Measurements from ENCODE around the gene MCCC1.
"Not testable (repeated sequence)": the region's sequence is repeated elsewhere in the genome, so short reads cannot be mapped to it uniquely, and the experiment has no call there.

Gene MCCC1

GRCh38 chr3:183099026-183099837 lies at the start of gene MCCC1:
Gene MCCC1 (minus strand): TSS chr3:183099496. CDS start chr3:183099440, 56 bp downstream.
- DNase-seq (ENCODE audit: low spot score), result peak; percentile 97

GRCh38 chr3:183148056-183148455 lies 48.8 kb upstream of the MCCC1 start:
- DNase-seq (ENCODE audit: low spot score), result no peak

GRCh38 chr3:183144363-183144762 lies 45.1 kb upstream of the MCCC1 start:
- DNase-seq (ENCODE audit: low spot score), result no peak

- no peak for DNase-seq (ENCODE audit: low spot score)
These were observed 42.9 kb upstream of the MCCC1 start for GRCh38 chr3:183142199-183142598.

- no peak for DNase-seq (ENCODE audit: low spot score)
These were observed 35.5 kb upstream of the MCCC1 start for GRCh38 chr3:183134844-183135243.

- no peak for DNase-seq (ENCODE audit: low spot score)
These were observed 33.1 kb upstream of the MCCC1 start for GRCh38 chr3:183132409-183132808.

GRCh38 chr3:183131735-183132134 lies 32.4 kb upstream of the MCCC1 start:
- no peak for DNase-seq (ENCODE audit: low spot score)

- DNase-seq (ENCODE audit: low spot score), result no peak
These were observed 32.0 kb upstream of the MCCC1 start for GRCh38 chr3:183131186-183131725.

- no peak for DNase-seq (ENCODE audit: low spot score)
These were observed 29.9 kb upstream of the MCCC1 start for GRCh38 chr3:183129243-183129642.

GRCh38 chr3:183128709-183129108 lies 29.4 kb upstream of the MCCC1 start:
- DNase-seq (ENCODE audit: low spot score), result no peak

- no peak for DNase-seq (ENCODE audit: low spot score)
These were observed 24.6 kb upstream of the MCCC1 start for GRCh38 chr3:183123891-183124290.

GRCh38 chr3:183122257-183122932 lies 23.1 kb upstream of the MCCC1 start:
- DNase-seq (ENCODE audit: low spot score), result peak; percentile 66

GRCh38 chr3:183120538-183121215 lies 21.4 kb upstream of the MCCC1 start:
- DNase-seq (ENCODE audit: low spot score), result no peak

- no peak for DNase-seq (ENCODE audit: low spot score)
These were observed 17.8 kb upstream of the MCCC1 start for GRCh38 chr3:183117056-183117455.

GRCh38 chr3:183116025-183116614 lies 16.8 kb upstream of the MCCC1 start:
- peak; percentile 96 for DNase-seq (ENCODE audit: low spot score)

GRCh38 chr3:183114384-183115178 lies 15.3 kb upstream of the MCCC1 start:
- DNase-seq (ENCODE audit: low spot score), result no peak

- not testable (repeated sequence) for DNase-seq (ENCODE audit: low spot score)
These were observed 10.6 kb upstream of the MCCC1 start for GRCh38 chr3:183109847-183110246.

- DNase-seq (ENCODE audit: low spot score), result no peak
These were observed 9.2 kb upstream of the MCCC1 start for GRCh38 chr3:183108470-183108869.

- DNase-seq (ENCODE audit: low spot score), result no peak
These were observed 8.7 kb upstream of the MCCC1 start for GRCh38 chr3:183108001-183108449.

GRCh38 chr3:183107372-183107771 lies 8.1 kb upstream of the MCCC1 start:
- not testable (repeated sequence) for DNase-seq (ENCODE audit: low spot score)

- no peak for DNase-seq (ENCODE audit: low spot score)
These were observed 7.3 kb upstream of the MCCC1 start for GRCh38 chr3:183106635-183107034.
